Ovary (tissue), 3 donors: ENCODE data around the gene PEX14.

ENCODE experiments used
- POLR2A ChIP-seq: fragments of 450-650 bp; IDR thresholded peaks from one replicate; pipeline ENCODE4 v1.6.1; 2017; ENCODE audit warnings: antibody characterized with exemption, mild to moderate bottlenecking, moderate library complexity
- TF ChIP-seq, protein P1 (sequence below), 3 donors: fragments of 450-650 bp in 2 of 3; fragments of 200-600 bp in 1 of 3; IDR thresholded peaks; one replicate each; pipeline versions ENCODE4 v1.5.1 to v1.8.0; 2016 to 2022; ENCODE audit warnings: antibody characterized with exemption in 3 of 3, mild to moderate bottlenecking in 1 of 3
- donor health status: DM: no; HTN: no; CAD: no.

- TF ChIP-seq, protein P1, sequence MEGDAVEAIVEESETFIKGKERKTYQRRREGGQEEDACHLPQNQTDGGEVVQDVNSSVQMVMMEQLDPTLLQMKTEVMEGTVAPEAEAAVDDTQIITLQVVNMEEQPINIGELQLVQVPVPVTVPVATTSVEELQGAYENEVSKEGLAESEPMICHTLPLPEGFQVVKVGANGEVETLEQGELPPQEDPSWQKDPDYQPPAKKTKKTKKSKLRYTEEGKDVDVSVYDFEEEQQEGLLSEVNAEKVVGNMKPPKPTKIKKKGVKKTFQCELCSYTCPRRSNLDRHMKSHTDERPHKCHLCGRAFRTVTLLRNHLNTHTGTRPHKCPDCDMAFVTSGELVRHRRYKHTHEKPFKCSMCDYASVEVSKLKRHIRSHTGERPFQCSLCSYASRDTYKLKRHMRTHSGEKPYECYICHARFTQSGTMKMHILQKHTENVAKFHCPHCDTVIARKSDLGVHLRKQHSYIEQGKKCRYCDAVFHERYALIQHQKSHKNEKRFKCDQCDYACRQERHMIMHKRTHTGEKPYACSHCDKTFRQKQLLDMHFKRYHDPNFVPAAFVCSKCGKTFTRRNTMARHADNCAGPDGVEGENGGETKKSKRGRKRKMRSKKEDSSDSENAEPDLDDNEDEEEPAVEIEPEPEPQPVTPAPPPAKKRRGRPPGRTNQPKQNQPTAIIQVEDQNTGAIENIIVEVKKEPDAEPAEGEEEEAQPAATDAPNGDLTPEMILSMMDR (IDR thresholded peaks at IDR 0.05): no peak
- TF ChIP-seq POLR2A: no peak
Observed at GRCh38 chr1:10522322-10522860, 47.6 kb downstream of the PEX14 start.
